Measurements from ENCODE around the gene TGM5.

DNA sequence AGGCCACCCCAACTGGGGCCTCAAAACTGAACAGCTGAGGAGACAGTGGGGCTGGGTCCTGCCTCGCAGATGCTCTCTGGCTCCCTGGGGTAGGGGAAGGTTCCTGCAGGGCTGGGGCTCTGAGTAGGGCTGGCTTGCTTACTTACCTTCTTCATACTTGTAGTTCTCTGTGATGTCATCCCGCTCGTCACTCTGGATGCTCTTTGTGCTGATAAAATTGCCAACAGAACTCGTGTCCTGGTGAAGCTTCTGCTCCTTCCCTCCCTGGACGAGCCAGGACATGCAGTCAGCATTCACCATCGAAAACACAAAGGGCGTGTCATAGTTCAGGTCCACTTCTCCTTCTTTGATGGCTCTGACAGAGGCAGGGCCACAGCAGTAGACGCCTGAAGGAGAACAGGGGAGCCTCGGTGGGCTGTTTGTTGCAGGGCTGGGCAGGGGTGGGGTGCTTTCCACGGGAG lies 28.0 kb downstream of the TGM5 start:
- TF ChIP-seq, protein P1, sequence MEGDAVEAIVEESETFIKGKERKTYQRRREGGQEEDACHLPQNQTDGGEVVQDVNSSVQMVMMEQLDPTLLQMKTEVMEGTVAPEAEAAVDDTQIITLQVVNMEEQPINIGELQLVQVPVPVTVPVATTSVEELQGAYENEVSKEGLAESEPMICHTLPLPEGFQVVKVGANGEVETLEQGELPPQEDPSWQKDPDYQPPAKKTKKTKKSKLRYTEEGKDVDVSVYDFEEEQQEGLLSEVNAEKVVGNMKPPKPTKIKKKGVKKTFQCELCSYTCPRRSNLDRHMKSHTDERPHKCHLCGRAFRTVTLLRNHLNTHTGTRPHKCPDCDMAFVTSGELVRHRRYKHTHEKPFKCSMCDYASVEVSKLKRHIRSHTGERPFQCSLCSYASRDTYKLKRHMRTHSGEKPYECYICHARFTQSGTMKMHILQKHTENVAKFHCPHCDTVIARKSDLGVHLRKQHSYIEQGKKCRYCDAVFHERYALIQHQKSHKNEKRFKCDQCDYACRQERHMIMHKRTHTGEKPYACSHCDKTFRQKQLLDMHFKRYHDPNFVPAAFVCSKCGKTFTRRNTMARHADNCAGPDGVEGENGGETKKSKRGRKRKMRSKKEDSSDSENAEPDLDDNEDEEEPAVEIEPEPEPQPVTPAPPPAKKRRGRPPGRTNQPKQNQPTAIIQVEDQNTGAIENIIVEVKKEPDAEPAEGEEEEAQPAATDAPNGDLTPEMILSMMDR (IDR thresholded peaks at IDR 0.05): no peak
- no peak for TF ChIP-seq POLR2AphosphoS5 (IDR thresholded peaks at IDR 0.05)
